Endodermal cell (in vitro differentiated cells): ENCODE results near the gene P4HB. TPM values are rescaled to one million over a fixed set of nuclear protein-coding genes. Genes with fewer than 3 reads are reported as not detected.
A peak's percentile ranks its signal among the peaks of the same experiment; 100 is the strongest.

ENCODE experiments used
- DNase-seq: peaks from one replicate; pipeline ENCODE4 v3.0.0-alpha.2; 2017
- H3K27ac ChIP-seq: 2 replicates; pipeline ENCODE4 v1.5.1; 2013; ENCODE audit warnings: mild to moderate bottlenecking, low read depth, low read length, moderate library complexity
- H3K27me3 ChIP-seq: 2 replicates; pipeline ENCODE4 v1.6.1; 2013; ENCODE audit warnings: mild to moderate bottlenecking, low read length, moderate library complexity; ENCODE audit not compliant: insufficient read depth, control insufficient read depth, poor library complexity, severe bottlenecking
- H3K36me3 ChIP-seq: 2 replicates; pipeline ENCODE4 v1.7.0; 2013; ENCODE audit warnings: mild to moderate bottlenecking, low read length, moderate library complexity; ENCODE audit not compliant: control insufficient read depth, insufficient read depth
- H3K4me1 ChIP-seq: one replicate; pipeline ENCODE4 v1.7.0; 2013; ENCODE audit warnings: low read length; ENCODE audit not compliant: control insufficient read depth, insufficient read depth
- H3K4me3 ChIP-seq: 2 replicates; pipeline ENCODE4 v1.5.1; 2013; ENCODE audit warnings: mild to moderate bottlenecking, low read length, moderate library complexity
- H3K9ac ChIP-seq: 2 replicates; pipeline ENCODE4 v1.6.1; 2013; ENCODE audit warnings: mild to moderate bottlenecking, low read length, moderate library complexity; ENCODE audit not compliant: poor library complexity, severe bottlenecking; ENCODE audit errors: extremely low read depth
- H3K9me3 ChIP-seq: 2 replicates; pipeline ENCODE4 v1.6.1; 2013; ENCODE audit warnings: mild to moderate bottlenecking, low read length, moderate library complexity; ENCODE audit not compliant: control insufficient read depth
- H3K27ac Mint-ChIP-seq: 2 replicates; pipeline ENCODE4 v1.8.0; 2020; ENCODE audit warnings: mixed read lengths
- H3K27me3 Mint-ChIP-seq: 2 replicates; pipeline ENCODE4 v1.8.0; 2021; ENCODE audit warnings: mild to moderate bottlenecking, mixed read lengths; ENCODE audit not compliant: insufficient read depth
- H3K36me3 Mint-ChIP-seq: 2 replicates; pipeline ENCODE4 v1.8.0; 2020; ENCODE audit warnings: low read depth, mixed read lengths
- H3K4me1 Mint-ChIP-seq: 2 replicates; pipeline ENCODE4 v1.8.0; 2020; ENCODE audit warnings: mixed read lengths
- H3K4me3 Mint-ChIP-seq: 2 replicates; pipeline ENCODE4 v1.8.0; 2020; ENCODE audit warnings: mild to moderate bottlenecking, moderate library complexity, mixed read lengths
- H3K9me3 Mint-ChIP-seq: 2 replicates; pipeline ENCODE4 v1.8.0; 2020; ENCODE audit warnings: mild to moderate bottlenecking, mixed read lengths
- WGBS, 2 experiments: methylation state at CpG; one replicate each; pipeline versions ENCODE4 v1.1.5 to v1.1.7; 2013; ENCODE audit warnings: missing lambda C conversion rate in 2 of 2, mixed read lengths in 1 of 2; ENCODE audit not compliant: insufficient coverage in 1 of 2, insufficient read length in 1 of 2; 5-methylcytosine and 5-hydroxymethylcytosine counted together
- total RNA-seq, 2 donors: library from RNA; stranded (reverse); fragmentation: NEBNext Ultra II Directional in 1 of 2; extraction: Animal tissue kit (Norgen Biotek cat#: 25700) in 1 of 2; gene quantifications; 2 replicates in 1 of 2; 3 replicates in 1 of 2; pipeline ENCODE4 v1.2.1, GENCODE V29; 2021
- TF ChIP-seq, protein P1 (sequence below): fragments of 200-600 bp; sonication (generic); conservative IDR thresholded peaks from 2 replicates; pipeline ENCODE4 v1.5.0; 2021; ENCODE audit warnings: antibody characterized with exemption, mild to moderate bottlenecking

Gene P4HB
- total RNA-seq, 2 donors from 2014 or later = 493 to 535 TPM

GRCh38 chr17:81858170-81858966 lies 2.0 kb downstream of the P4HB start:
- Histone ChIP-seq H3K36me3 (peaks cover 65% of the 10 kb centered on the region), H3K9me3 (no peaks in the 10 kb centered on the region), H3K9ac (peak overlapping the region; percentile 11), H3K4me3 (peak overlapping the region; percentile 99), H3K27ac (no peak overlapping the region), H3K27me3 (no peaks in the 10 kb centered on the region), H3K4me1 (peaks cover 8% of the 10 kb centered on the region)
- H3K4me1 Mint-ChIP-seq = peaks cover 9% of the 10 kb centered on the region
- no peaks in the 10 kb centered on the region for H3K9me3 Mint-ChIP-seq
- no peak overlapping the region for H3K27ac Mint-ChIP-seq
- TF ChIP-seq, protein P1, sequence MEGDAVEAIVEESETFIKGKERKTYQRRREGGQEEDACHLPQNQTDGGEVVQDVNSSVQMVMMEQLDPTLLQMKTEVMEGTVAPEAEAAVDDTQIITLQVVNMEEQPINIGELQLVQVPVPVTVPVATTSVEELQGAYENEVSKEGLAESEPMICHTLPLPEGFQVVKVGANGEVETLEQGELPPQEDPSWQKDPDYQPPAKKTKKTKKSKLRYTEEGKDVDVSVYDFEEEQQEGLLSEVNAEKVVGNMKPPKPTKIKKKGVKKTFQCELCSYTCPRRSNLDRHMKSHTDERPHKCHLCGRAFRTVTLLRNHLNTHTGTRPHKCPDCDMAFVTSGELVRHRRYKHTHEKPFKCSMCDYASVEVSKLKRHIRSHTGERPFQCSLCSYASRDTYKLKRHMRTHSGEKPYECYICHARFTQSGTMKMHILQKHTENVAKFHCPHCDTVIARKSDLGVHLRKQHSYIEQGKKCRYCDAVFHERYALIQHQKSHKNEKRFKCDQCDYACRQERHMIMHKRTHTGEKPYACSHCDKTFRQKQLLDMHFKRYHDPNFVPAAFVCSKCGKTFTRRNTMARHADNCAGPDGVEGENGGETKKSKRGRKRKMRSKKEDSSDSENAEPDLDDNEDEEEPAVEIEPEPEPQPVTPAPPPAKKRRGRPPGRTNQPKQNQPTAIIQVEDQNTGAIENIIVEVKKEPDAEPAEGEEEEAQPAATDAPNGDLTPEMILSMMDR = no peak
- WGBS, 2 experiments = 91 to 92% methylated on average over 26 to 29 of the region's 30 CpGs
- peaks cover 58% of the 10 kb centered on the region for H3K36me3 Mint-ChIP-seq
- H3K27me3 Mint-ChIP-seq = no peaks in the 10 kb centered on the region
- no peak for DNase-seq
- peak overlapping the region; percentile 77 for H3K4me3 Mint-ChIP-seq

GRCh38 chr17:81854974-81855774 lies 5.2 kb downstream of the P4HB start:
- no peak overlapping the region for H3K4me3 Mint-ChIP-seq
- peaks cover 84% of the 10 kb centered on the region for H3K36me3 ChIP-seq

DNA sequence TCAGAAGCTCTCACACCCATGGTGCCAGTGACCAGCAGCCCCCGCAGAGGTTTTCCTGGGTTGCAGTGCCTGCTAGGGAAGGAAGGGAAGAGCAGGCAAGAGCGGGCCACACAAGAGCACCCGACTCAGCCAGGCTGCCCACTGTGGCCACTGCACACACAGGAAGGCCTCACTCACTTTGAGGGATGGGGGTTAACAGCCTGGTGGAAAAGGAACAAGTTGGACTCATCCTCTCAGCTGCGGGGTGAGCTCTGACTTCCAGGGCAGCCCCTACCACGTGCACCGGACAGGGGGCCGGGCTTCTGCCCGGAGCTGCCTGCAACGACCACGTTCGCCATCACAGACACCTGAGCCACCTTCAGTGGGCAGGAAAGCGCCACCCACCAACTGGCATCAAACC lies 8.1 kb downstream of the P4HB start:
- Mint-ChIP-seq H3K27ac (no peak overlapping the region), H3K4me3 (no peak overlapping the region), H3K4me1 (no peaks in the 10 kb centered on the region), H3K27me3 (no peaks in the 10 kb centered on the region), H3K9me3 (no peaks in the 10 kb centered on the region), H3K36me3 (peaks cover 57% of the 10 kb centered on the region)
- no peak for DNase-seq
- H3K9ac ChIP-seq = no peak overlapping the region
- no peaks in the 10 kb centered on the region for H3K27me3 ChIP-seq
- H3K4me3 ChIP-seq = no peak overlapping the region
- peaks cover 77% of the 10 kb centered on the region for H3K36me3 ChIP-seq
- H3K9me3 ChIP-seq = no peaks in the 10 kb centered on the region
- no peaks in the 10 kb centered on the region for H3K4me1 ChIP-seq
- H3K27ac ChIP-seq = no peak overlapping the region
- 95 to 99% methylated on average over 8 to 12 of the region's 12 CpGs for WGBS, 2 experiments
- TF ChIP-seq, protein P1 = no peak

More at GRCh38 chr17:81854974-81855774, 5.2 kb downstream of the P4HB start:
- Mint-ChIP-seq H3K27me3 (no peaks in the 10 kb centered on the region), H3K9me3 (no peaks in the 10 kb centered on the region), H3K36me3 (peaks cover 75% of the 10 kb centered on the region), H3K4me1 (peaks cover 6% of the 10 kb centered on the region), H3K27ac (peak overlapping the region; percentile 36)
- TF ChIP-seq, protein P1 = peak; percentile 53
- peak; percentile 75 for DNase-seq
- 97% methylated on average over 25 to 28 of the region's 29 CpGs for WGBS, 2 experiments
- Histone ChIP-seq H3K27me3 (no peaks in the 10 kb centered on the region), H3K4me1 (peaks cover 8% of the 10 kb centered on the region), H3K27ac (no peak overlapping the region), H3K4me3 (no peak overlapping the region), H3K9me3 (no peaks in the 10 kb centered on the region), H3K9ac (no peak overlapping the region)
